ENCODE data around the gene GRAMD2A.

The GRAMD2A gene

DNA sequence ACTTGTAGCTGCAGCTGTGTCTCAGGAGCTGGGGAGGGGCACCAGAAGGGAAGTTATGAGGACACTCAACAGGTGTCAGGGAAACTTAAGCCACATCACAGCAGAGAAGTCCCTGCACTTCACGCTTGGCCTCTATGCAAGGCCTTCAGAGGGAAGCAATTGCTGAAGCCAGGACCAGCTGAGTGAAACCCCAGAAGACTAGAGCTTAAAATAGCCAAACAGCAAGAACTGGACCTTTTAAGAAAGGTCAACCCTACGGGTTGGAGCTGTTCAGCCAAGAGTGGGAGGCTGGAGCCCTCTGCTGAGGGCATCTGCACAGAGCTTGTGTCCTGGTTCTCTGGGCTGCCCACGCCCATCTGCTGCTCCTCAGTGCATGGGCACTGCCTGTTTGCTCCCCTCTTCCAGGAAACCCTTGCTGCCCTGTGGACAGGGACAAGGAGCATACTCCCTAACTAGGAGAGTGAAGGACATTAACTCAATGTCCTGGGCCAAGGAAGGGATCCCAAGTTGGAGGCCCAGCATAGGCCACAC is 3.9 kb upstream of the GRAMD2A start:
- Mint-ChIP-seq H3K9me3 (no peaks in the 10 kb centered on the region), H3K36me3 (peaks cover 9% of the 10 kb centered on the region), H3K4me3 (no peak overlapping the region), H3K27me3 (peaks cover 3% of the 10 kb centered on the region), H3K4me1 (peaks cover 10% of the 10 kb centered on the region), H3K27ac (peak overlapping the region; percentile 51)

DNA sequence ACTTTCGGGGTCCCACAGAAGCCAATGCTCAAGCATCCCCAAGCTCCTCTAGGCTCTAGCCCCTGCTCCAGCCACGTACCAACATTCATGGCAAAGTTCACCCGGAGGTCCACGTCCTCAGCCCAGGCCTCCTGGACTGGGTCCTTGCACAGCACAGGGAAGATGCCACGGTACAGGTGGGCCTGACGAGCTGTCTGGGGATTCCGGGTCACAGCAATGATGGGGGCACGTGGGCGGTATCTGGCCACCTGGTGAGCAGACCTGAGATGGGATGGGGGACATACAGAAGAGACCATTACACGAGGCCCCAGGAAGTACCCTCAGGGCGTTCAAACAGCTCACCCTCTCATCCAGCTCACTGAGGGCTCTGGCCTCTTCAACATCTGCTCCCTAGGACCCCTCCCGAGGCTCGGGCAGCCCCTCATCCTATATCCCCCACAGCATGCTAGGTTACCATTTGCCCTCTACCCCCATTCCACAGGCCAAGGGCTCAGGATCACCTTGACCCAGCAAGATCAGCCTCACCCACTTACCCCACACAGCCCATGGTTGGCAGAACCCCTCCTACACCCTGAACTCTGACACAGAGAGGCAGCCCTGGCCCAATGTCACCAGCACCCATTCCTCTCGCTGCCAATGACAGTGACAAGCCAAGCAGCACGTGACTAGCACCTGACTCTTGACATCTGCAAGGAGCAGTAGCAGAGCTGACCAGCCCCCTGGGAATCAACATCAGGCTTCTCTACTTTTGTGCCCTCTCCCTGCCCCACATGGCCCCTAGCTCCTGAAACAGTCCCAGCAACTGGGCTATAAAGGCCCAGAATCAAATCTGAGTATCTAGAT is 3.0 kb upstream of the GRAMD2A start:
- H3K36me3 Mint-ChIP-seq = peaks cover 9% of the 10 kb centered on the region
- H3K27ac Mint-ChIP-seq = peak overlapping the region; percentile 46
- no peak overlapping the region for H3K4me3 Mint-ChIP-seq
- H3K9me3 Mint-ChIP-seq = no peaks in the 10 kb centered on the region
- peaks cover 5% of the 10 kb centered on the region for H3K27me3 Mint-ChIP-seq
- peaks cover 10% of the 10 kb centered on the region for H3K4me1 Mint-ChIP-seq

DNA sequence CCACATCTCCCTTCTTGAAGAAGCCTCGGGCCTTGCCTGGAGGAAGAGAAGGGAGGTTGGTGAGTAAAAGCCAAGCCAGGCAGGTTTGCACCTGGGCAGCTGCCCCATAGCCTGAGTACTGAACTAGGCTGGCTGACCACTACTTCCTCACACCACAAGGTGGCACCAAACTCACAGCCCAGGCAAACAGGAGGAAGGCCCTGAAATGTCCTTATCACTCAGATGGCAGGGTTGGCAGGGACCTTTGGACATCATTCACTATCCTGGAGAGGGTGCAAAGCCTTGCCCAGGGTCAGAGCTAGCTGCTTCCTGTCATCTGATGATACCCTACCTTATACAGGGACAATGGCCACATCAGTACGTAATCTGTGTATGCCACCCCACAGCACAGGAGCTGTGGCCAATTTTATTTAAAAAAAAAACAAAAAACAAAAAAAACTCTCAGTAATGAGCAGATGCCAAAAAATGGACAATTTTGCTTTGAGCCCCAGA is 2.2 kb upstream of the GRAMD2A start:
- Mint-ChIP-seq H3K4me3 (no peak overlapping the region), H3K9me3 (no peaks in the 10 kb centered on the region), H3K27me3 (peaks cover 9% of the 10 kb centered on the region), H3K27ac (peak overlapping the region; percentile 41), H3K36me3 (peaks cover 9% of the 10 kb centered on the region), H3K4me1 (peaks cover 10% of the 10 kb centered on the region)

DNA sequence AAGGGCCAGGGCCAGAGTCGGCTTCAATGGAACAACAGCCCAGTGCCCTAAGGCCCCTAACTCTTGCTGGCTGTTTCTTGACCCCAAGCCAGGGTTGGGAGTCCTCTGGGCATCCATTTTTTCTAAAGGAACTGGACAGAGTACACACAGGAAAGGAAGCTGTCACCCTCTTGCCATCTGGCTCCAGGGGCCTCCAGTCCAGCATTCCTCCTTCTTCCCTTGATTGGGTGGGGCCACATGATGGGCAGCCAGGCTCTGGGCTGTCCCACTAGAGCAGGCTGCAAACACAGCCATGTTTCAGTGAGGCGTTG is 1.6 kb upstream of the GRAMD2A start:
- no peak overlapping the region for H3K27ac Mint-ChIP-seq
- no peak overlapping the region for H3K4me3 Mint-ChIP-seq
- H3K36me3 Mint-ChIP-seq = peaks cover 8% of the 10 kb centered on the region
- H3K4me1 Mint-ChIP-seq = peaks cover 10% of the 10 kb centered on the region
- H3K9me3 Mint-ChIP-seq = no peaks in the 10 kb centered on the region
- H3K27me3 Mint-ChIP-seq = peaks cover 11% of the 10 kb centered on the region

DNA sequence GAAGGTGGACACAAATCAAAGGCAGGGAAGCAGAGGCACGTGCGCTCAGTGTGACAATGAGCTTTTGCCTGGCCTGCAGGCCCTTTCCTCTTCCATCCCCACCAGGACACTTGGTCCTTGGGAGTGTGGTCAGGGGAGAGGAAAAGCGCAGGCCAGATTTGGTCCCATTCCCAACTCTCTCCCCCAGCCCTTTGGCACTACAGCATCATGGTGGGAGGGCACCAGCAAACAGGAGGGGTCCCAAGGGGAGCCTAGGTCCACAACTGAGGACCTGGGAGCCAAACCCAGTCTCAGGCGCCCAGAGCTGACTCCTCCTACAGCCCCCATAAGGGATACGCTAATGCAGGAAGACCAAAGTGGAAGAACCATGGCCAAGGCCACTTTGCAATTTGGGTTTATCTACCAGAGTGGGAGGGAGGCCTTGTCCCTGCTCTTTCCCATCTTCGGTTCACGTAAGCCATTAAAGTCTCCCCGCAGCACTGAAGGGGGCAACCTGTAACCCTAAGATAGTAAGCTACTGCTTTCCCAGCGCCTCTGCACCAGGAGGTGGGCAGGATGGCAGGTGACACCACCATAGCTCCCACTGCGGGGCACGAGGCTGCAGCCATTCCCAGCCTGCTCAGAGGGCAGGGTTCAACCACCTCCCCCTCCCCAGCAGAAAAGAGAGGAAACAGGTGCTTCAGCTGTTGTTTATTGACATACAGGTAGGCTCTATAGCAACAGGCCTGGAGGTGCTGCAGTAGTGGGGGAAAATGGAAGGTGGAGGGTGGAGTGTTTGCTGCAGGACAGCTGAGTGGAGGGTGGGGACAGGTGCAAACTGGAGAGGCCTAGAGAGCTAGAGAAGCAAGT is 993 bp upstream of the GRAMD2A start:
- H3K27ac Mint-ChIP-seq = peak overlapping the region; percentile 10
- H3K27me3 Mint-ChIP-seq = peaks cover 14% of the 10 kb centered on the region
- peaks cover 8% of the 10 kb centered on the region for H3K36me3 Mint-ChIP-seq
- H3K4me3 Mint-ChIP-seq = peak overlapping the region; percentile 70
- peaks cover 10% of the 10 kb centered on the region for H3K4me1 Mint-ChIP-seq
- no peaks in the 10 kb centered on the region for H3K9me3 Mint-ChIP-seq

DNA sequence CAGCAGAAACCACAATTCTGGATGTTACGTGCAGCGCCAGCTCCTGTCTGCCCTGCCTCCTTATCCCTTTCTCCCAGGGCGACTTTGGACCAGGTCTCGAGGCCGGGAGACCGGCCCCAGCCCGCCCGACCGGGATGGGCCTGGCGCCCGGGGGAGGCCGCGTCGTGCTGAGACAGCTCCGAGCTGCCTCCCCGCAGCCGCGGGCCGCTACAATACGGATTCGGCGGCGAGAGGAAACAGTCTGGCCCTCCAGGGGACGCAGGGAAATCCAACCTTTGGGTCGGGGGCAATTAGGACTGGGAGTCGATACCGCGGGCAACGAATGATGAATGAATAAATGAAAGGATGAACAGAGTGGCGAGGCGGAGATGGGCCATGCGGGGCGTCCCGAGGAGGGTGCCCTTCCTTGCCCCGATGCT is 537 bp downstream of the GRAMD2A start:
- H3K9me3 Mint-ChIP-seq = no peaks in the 10 kb centered on the region
- H3K27me3 Mint-ChIP-seq = peaks cover 14% of the 10 kb centered on the region
- peaks cover 2% of the 10 kb centered on the region for H3K36me3 Mint-ChIP-seq
- peaks cover 6% of the 10 kb centered on the region for H3K4me1 Mint-ChIP-seq
- H3K4me3 Mint-ChIP-seq = peak overlapping the region; percentile 68
- H3K27ac Mint-ChIP-seq = peak overlapping the region; percentile 51

DNA sequence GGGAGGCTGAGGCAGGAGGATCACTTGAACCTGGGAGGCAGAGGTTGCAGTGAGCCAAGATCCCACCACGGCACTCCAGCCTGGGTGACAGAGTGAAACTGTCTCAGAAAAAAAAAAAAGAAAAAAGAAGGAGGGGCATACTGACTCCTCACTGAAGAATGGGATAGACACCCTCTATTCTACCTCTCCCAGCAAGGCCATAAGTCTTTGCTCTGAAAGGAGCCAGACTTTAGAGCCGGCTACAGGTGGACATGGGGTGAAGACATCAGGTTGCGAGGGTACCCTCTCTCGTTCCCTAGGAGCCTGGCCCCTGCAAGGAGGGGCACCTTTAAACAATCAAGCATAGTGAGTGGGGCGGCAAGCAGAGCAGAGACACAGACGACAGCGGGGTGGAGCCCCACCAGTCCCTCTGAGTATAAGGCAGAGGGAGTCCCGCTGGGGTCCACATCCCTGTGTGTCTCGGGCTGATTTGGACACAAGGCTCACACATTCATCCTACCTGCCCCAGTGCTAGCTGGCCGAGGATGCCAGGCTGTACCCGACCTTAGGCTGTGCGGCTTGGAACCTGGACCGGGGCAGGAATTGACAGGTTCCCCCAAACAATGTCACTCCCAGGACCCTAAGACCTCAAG is 1.1 kb downstream of the GRAMD2A start:
- no peaks in the 10 kb centered on the region for H3K9me3 Mint-ChIP-seq
- no peak overlapping the region for H3K4me3 Mint-ChIP-seq
- H3K27ac Mint-ChIP-seq = peak overlapping the region; percentile 46
- peaks cover 15% of the 10 kb centered on the region for H3K27me3 Mint-ChIP-seq
- peaks cover 2% of the 10 kb centered on the region for H3K36me3 Mint-ChIP-seq
- H3K4me1 Mint-ChIP-seq = peaks cover 6% of the 10 kb centered on the region

DNA sequence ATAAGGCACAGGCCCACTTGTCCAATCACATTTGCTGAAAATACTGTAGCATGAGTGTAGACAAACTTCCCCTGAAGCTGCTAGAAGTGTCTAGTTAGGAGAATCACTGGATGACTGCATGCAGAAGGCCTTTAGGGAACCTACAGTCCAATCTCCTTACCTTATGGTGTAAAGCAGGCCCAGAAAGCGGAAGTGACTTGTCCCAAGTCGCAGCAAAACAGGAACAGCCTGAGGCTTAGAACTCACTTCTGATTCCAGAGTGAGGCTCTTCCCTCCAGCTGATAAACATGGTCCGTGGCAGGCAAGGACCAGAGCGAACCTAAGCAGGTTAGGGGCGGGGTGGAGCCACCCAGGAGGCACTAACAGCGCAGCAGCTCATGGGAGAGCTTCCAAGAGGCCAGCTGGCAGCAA is 2.5 kb downstream of the GRAMD2A start:
- Mint-ChIP-seq H3K4me1 (peaks cover 6% of the 10 kb centered on the region), H3K27me3 (peaks cover 16% of the 10 kb centered on the region), H3K4me3 (no peak overlapping the region), H3K36me3 (peaks cover 2% of the 10 kb centered on the region), H3K27ac (no peak overlapping the region), H3K9me3 (no peaks in the 10 kb centered on the region)

DNA sequence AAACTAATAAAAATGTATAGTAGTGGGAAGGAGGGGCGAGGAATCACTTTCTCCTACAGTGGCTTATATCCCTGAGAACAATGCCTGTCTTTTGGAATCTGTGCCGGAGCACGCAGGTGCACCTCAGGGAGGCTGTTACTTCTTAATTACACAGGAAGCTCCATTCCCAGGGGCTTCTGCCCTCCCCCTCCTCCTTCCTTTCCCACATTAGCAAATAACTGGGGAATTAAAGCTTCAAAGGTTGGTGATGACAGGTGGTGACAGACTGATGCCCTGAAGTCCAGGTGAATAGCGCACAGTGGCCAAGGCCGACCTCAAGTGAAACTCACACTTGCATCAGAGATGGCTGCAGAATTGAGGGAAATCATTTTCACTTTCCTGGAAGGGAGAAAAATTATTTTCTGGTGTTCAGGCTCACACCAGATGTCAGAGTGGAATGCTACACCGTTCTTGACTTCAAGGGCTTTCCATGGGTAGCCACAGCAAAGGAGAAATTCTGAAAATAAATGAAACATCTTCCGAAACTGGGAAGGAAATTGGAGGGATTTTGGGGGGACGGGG is 3.7 kb downstream of the GRAMD2A start:
- peaks cover 6% of the 10 kb centered on the region for H3K4me1 Mint-ChIP-seq
- H3K27ac Mint-ChIP-seq = no peak overlapping the region
- no peak overlapping the region for H3K4me3 Mint-ChIP-seq
- H3K36me3 Mint-ChIP-seq = peaks cover 2% of the 10 kb centered on the region
- peaks cover 16% of the 10 kb centered on the region for H3K27me3 Mint-ChIP-seq
- no peaks in the 10 kb centered on the region for H3K9me3 Mint-ChIP-seq

DNA sequence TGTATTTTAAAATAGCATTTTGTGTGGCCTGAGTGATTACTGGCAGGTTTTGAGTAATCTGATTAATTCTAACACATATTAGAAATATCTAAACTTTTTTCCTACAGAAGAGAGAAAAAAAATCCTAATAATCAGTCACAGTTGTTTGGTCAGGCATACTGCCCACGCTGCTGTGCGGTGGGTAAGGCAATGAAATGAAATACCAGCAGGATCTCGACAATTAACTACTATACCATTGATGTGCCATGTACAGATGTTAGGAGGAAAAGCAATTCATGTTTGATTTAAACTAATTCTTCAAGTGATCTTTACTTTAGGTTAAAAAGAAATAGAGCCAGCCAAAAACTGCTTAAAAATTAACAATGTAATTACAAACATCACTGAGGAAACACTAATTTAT is 5.2 kb downstream of the GRAMD2A start:
- Mint-ChIP-seq H3K4me3 (no peak overlapping the region), H3K27me3 (peaks cover 15% of the 10 kb centered on the region), H3K36me3 (no peaks in the 10 kb centered on the region), H3K9me3 (no peaks in the 10 kb centered on the region), H3K27ac (no peak overlapping the region), H3K4me1 (no peaks in the 10 kb centered on the region)

DNA sequence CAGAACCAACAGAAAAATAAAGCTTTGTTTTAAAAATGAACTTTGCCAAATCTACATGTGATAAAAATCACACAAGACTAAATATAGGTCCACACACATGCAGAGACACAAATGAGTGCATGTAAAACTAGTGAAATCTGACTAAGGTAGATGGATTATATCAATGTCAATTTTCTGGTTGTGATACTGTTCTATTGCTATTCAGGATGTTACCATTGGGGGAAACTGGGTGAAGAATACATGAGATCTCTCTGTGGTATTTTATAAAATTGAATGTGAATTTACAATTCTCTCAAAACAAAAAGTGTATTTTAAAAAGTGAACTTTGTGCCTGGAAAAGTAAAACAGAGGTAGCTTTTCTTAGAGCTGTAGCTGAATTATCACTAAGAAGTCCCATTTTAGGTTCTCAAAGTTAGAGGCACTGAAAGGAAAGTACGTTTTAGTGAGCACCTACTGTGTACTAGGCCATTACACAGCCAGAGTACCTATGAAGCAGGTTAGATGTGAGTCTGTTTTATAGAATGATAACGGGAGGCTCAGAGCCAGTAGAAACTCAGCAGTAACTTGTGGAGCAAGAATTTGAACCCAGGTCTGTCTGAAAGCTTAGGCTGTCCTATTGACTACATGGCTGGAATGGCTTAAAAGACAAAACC is 8.2 kb downstream of the GRAMD2A start:
- Mint-ChIP-seq H3K4me3 (no peak overlapping the region), H3K9me3 (no peaks in the 10 kb centered on the region), H3K27me3 (peaks cover 14% of the 10 kb centered on the region), H3K4me1 (no peaks in the 10 kb centered on the region), H3K36me3 (no peaks in the 10 kb centered on the region), H3K27ac (no peak overlapping the region)

DNA sequence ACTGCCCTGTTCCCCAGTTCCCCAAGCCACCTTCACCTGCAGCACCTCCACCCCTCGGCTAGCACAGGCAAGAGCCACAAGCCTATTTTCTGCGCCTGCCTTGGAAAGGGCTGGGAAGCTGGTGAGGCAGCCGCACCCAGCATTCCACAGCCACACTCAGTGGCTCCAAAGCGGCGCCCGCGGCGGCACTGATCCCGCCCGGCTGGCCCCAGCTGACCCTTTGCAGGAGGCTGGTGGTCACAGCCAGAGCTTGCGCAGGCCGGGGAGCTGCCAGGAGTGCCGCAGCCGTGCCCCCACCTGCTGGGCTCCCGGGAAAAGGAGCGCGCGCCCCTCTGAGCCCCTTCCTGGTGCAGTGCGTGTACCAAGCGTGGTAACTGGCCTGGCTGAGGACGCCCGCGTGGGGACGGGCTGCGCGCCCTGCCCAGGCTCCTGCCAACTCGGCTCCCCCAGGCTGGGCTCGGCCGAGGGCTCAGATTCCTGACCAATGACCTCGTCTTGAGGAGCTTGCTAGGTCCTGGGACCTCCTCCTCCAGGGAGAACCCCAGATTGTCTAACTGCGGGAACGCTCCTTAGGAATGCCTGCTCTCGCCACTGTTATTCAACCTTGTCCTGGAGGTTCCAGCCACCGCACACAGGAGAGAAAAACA is 13.3 kb downstream of the GRAMD2A start:
- Mint-ChIP-seq H3K4me3 (no peak overlapping the region), H3K27ac (no peak overlapping the region), H3K4me1 (no peaks in the 10 kb centered on the region), H3K36me3 (no peaks in the 10 kb centered on the region), H3K27me3 (peaks cover 21% of the 10 kb centered on the region), H3K9me3 (no peaks in the 10 kb centered on the region)

DNA sequence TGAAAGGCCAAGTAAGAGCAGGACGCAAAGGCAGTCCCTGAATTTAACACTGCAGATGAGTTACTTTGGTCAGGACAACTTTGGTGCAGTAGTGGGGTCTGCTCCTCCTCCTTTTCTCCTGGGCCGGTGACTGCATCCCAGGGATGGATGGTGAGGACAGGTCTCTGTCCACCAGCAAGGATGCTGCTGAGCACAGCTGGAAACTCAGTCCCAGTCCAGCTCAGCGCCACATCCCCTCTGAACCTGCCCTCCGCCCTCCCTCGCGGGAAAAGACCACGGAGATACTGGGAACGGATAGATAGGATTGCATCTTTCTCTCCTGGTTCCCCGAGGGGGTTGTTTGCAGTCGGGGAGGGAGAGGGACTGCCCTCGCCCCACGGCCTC is 13.8 kb downstream of the GRAMD2A start:
- Mint-ChIP-seq H3K27ac (no peak overlapping the region), H3K27me3 (peaks cover 21% of the 10 kb centered on the region), H3K4me3 (no peak overlapping the region), H3K36me3 (no peaks in the 10 kb centered on the region), H3K4me1 (no peaks in the 10 kb centered on the region), H3K9me3 (no peaks in the 10 kb centered on the region)

DNA sequence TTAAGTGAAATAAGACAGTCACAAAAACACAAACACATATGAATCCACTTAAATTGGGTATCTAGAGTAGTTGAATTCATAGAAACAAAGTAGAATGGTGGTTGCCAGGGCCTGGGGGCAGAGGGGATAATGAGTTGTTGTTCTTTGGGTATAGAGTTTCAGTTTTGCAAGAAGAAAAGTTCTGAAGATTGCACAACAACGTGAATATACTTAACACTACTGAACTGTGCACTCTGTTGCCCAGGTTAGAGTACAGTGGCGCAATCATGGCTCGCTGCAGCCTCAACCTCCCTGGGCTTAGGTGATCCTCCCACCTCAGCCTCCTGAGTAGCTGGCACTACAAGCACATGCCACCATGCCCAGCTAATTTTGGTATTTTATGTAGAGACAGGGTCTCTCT is 14.9 kb downstream of the GRAMD2A start:
- Mint-ChIP-seq H3K27me3 (peaks cover 21% of the 10 kb centered on the region), H3K9me3 (no peaks in the 10 kb centered on the region), H3K27ac (no peak overlapping the region), H3K4me3 (no peak overlapping the region), H3K4me1 (no peaks in the 10 kb centered on the region), H3K36me3 (no peaks in the 10 kb centered on the region)

All from activated naive CD4-positive, alpha-beta T cell treated with anti-CD3 and anti-CD28 coated beads, Interleukin-2, amount 50 U/mL, for 24 hours (primary cell).